ENCODE measurements around the gene SAPCD2. TPM values are rescaled to one million over a fixed set of nuclear protein-coding genes. Genes with fewer than 3 reads are reported as not detected.

The SAPCD2 gene, protein sequence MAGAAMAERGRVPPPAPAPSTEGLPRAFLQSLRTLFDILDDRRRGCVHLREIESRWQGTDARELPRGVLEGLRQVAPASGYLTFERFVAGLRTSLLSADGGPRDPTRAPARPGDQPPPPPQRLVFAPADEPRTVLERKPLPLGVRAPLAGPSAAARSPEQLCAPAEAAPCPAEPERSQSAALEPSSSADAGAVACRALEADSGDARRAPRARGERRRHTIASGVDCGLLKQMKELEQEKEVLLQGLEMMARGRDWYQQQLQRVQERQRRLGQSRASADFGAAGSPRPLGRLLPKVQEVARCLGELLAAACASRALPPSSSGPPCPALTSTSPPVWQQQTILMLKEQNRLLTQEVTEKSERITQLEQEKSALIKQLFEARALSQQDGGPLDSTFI
- total RNA-seq = 2.9 and 4.0 TPM in 2 replicates

DNA sequence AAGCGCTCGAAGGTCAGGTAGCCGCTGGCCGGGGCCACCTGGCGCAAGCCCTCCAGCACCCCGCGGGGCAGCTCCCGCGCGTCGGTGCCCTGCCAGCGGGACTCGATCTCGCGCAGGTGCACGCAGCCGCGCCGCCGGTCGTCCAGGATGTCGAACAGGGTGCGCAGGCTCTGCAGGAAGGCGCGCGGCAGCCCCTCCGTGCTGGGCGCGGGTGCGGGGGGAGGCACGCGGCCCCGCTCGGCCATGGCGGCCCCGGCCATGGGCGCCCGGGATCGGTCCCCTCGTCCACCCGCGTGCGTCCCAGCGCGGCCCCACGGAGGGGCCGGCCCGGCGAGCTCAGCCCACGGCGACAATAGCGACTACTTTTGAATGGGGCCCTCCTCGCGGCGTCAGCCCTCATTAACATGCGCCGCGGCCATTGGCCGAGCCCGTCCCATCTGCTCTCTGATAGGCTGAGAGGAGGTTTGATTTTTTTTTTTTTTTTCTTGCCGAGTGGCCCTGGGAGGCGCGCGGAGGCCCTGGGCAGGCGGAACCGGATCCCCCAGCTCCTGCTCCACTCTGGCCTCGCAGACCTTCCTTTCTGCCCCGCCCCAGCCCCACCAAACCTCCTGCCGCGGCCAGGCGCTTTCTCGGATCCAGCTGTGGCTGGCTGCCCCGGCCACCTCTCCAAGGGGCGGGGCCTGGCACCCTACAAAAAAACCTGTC, at the start of gene SAPCD2:
TSS of gene SAPCD2 (minus strand) at position 357 of the 705 bp plus-strand sequence. CDS start at position 260, 97 bp downstream.

DNA sequence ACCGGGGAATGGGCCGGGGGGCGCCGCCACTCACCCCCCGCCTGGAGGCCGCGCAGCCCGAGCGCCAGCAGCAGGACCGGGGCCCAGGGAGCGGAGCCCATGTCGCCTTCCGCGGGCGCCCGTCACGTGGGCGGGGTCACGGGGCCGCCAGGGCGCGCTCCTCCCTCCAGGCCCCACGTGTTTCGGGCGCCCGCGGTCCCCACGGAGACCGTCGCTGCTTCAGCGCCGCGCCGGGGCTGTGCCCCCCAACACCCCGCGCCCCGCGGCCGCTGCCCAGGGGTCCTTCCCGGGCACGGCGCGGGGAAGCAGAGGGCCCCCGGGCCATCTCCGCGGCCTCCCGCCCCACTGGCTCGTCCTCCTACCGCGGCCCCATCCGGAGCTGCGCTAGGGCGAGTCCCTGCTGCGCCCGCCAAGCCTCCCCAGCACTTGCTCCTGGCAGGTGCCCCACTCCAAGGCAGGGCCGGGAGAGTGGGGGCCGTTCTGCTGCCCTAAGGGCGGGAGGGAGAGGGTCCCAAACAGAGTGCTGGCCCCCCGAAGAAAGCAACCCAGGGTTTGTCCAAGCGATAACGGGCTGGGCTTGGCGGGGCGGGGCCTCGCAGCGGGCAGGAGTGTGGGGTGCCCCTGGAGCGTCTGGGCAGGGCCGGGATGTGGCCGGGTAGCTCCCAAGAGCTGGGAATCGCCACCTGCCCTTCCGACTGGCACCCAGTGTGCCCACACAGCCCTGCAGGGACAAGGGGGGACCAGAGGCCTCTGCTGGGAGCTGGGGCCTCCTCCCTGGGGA, 44.4 kb upstream of the SAPCD2 start, which contains the start of gene DPP7:
TSS of gene DPP7 (minus strand) at position 121 of the 781 bp plus-strand sequence. CDS start at position 101, 20 bp downstream.

DNA sequence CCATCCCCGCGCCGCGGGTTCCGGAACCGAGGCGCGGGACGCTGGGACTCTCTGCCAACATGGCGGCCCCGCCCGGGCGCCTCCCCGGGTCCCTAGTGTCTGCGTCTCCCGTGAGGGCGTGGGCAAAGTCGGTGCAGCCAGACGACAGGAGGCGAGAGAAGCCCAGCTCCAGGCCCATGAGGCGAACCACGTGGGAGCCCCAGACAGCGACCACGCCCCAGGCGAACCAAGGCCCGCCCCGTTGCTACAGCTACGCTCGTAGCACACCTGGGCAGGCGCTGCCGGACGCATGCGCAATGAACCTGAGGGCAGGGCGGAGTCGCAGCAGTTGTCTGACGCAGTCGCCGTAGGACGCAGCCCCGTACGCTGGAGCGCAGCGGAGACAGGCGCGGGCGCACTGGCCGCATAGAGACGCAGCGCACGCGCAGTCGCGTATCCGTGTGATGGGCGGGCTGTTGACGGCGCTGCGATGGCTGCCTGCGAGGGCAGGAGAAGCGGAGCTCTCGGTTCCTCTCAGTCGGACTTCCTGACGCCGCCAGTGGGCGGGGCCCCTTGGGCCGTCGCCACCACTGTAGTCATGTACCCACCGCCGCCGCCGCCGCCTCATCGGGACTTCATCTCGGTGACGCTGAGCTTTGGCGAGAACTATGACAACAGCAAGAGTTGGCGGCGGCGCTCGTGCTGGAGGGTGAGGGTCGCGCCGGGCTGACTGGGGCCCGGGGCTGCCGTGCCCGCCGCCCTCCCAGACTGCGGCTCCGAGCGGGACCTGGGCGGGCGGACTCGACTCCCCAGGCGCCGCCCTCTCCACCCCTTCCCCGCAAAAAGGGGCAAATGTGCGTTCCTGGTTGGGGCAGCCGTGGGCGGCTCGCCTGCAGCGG, 16.4 kb upstream of the SAPCD2 start, which contains the start of gene MAN1B1:
TSS of gene MAN1B1 (plus strand) at position 455 of the 878 bp plus-strand sequence. CDS start at position 470, 15 bp downstream.

DNA sequence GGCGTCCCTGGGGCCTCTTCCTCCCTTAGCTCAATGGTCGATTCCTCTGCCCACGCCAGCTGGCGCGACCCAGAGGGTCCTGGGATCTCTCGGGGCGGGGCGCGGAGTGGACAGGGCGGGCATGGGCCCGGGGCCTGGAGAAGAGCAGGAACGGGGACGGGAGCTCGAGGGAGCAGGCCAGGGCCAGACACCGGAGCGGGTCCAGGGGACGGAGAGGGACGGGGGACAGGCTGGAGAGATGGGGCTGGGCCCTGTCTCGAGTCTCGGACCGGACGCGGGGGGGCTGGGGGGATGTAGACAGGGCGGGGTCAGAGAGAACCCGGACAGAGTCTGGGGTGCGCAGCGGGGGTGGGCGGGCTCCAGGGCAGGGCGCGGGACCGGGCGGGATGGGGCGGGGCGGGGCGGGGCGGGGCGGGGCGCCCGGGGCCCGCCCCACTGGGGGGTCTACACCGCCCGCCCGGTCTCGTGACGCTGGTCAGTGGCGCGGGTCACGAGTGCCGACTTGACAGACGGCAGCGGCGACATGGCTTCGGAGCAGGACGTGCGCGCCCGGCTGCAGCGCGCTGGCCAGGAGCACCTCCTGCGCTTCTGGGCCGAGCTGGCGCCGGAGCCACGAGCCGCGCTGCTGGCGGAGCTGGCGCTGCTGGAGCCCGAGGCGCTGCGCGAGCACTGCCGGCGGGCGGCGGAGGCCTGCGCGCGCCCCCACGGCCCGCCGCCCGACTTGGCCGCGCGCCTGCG, 6.8 kb upstream of the SAPCD2 start, which contains the start of gene UAP1L1:
TSS of gene UAP1L1 (plus strand) at position 508 of the 738 bp plus-strand sequence. CDS start at position 524, 16 bp downstream.

DNA sequence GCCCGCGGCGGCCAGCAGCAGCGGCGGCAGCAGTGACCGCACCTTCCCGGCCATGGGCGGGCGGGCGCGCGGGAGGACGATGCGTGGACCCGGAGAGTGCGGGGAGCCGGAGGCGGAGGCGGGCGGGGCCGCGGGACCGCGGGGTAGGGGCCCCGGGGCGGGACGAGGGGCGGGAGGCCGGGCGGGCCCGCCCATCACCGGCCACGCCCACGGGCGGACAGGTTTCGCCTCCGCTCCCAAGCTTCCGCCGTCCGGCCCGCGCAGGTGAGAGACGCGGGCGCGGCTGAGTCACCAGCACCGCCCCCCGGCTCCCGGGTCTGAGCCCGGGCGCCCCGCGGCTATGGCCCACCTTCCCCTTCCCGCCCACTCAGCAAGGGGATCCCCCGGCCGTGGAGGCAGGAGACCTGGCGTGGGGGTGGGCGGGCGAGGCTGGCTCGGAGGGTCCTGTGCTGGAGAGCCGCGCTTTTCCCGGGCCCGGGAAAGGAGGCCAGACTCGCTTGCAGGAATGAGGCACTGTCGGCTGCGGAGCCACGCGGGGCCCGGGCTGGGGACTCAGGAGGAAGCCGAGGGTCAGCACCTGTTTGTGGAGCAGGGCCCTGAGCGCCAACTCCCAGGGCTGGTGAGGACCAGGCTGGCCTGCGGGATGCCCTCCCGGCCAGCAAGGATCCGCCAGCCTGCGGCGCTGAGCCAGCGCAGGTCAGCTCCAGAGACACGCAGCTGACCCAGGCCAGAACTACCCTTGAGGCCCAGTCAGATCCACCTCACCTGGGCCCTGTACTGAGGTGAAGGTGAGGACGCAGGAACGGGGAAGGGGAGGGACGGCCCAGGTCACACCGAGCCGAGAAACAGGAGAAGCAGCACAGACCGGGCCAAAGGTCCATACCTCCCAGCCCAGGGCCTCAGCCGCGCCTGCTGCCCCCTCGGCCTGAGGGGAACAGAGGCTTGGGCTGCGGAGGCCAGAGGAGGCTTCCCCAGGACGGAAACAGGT, 16.1 kb downstream of the SAPCD2 start, which contains the start of gene ENTPD2:
TSS of gene ENTPD2 (minus strand) at position 118 of the 988 bp plus-strand sequence. CDS start at position 54, 64 bp downstream.

DNA sequence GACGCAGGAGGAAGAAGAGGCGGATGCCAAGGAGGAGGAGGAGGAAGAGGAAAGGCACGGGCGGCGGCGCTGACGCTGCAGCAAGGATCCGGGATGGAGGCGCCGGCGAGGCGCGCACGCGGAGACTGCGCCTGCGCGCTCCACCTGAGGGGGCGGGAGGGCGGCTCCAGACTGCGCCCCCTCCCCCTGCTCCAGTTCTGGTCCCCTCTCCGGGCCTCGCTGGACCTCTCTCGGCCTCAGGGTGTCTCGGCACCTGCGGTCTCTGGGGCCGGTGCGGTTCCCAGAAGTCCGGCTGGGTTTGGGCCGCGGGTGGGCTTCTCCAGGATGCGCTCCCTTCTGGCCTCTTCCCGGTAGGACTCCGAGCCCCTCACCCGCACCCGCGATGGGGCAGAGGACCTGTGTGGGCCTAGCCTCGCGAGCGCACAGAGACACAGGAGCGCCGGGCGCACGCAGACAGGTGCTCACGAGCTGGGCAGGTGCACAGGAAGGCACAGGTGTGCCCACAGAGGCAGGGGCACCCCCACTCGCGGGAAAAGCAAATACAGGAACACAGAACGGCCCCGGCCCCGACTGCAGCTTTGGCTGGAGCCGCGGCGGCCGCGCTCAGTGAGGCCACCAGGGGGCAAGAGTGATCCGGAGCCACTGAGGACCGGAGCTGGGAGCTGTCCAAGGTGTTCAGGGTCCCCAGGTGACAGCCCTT, 24.1 kb downstream of the SAPCD2 start, which contains the start of gene NPDC1:
TSS of gene NPDC1 (minus strand) at position 90 of the 700 bp plus-strand sequence. CDS start 188 bp downstream, outside the sequence.

DNA sequence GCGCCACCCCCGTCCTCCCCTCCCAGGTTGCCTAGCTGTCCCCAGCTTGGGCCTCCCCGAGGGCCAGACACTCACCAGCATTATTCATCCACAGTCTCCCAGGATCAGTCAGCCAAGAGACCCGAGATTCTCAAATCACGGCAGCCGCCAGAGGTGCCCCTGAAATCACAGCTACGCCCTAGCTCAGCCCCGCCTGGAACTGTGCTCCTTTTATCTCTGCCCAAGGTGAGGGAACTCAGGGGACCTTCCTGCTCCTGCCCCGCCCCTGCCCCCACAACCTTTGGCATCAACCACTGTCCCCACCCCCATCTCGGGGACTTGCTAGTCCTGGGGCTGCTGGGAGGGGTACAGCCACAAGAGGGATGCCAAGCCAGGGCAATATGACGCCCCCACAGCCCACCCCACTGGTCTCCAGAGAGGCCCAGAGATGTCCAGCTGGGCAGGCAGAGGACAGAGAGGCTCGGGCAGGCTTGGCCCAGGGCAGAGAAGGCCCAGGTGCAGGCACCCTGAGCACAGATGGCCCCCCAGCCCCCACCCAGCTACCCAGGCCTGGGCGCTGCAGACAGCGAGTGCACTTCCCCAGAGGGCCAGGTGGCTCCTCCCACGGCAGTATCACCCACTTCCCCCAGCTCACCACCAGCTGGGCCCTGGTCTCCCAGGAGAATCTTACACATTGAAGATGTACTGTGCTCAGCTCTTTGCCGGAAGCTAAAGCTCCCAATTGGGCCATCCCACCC, 38.3 kb downstream of the SAPCD2 start, which contains the start of gene FUT7:
TSS of gene FUT7 (minus strand) at position 185 of the 737 bp plus-strand sequence. CDS start at position 88, 97 bp downstream.

DNA sequence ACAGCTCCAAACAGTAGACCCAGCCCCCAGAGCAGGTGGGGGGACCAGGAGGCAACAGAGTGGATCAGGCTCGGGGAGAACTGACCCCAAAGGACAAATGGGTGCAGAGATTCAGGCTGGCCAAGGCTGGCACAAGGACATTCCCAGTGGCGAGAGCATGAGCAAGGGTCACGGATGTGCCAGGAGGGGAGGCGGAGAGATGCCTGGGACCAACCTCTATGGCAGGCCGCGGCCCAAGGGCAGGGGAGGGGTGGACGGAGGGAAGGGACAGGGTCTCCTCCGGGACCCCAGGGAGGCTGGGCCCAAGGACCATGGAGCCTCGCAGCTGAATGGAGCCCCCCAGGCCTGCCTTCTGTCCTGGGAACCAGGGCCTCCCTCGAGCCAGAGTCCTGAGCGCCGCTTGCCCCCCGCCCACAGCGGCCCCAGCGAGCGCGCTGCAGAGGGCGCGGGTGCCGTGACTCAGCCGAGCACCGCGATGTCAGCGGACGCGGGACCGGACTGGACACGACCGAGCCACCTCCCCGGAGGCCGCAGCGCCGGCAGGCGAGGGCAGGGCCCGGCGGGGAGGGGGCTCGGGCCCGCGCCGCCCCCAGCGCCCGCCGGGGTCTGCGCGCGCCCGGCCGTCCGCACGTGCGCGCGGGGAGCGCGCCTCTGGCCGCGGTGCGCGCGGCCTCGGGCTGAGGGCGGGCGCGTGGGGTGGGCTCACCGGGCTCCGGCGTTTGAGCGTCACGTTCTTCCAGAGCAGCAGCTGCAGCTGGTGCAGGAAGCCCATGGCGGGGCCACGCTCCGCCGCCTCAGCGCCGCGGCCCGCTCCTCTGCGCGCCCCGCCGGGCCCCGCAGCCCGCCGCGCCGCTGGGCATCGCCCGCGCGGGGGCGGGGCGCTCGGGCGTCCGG, 42.7 kb downstream of the SAPCD2 start, which contains the start of gene ABCA2:
TSS of gene ABCA2 (minus strand) at position 869 of the 894 bp plus-strand sequence. CDS start at position 772, 97 bp downstream.

Small RNA genes within 50 kb of the gene (small RNA-seq; reads per million reads assigned to genes)
- gene RF00153 = not detected

Other genes with a start within 250 kb of the SAPCD2 start
- 0.65 TPM in 2 replicates for gene AJM1, start 228.1 kb downstream of the SAPCD2 start, total RNA-seq
- 49.9 and 50.8 TPM in 2 replicates for gene PHPT1, start 221.1 kb downstream of the SAPCD2 start, total RNA-seq
- 0.39 and 0.76 TPM in 2 replicates for gene MAMDC4, start 218.2 kb downstream of the SAPCD2 start, total RNA-seq
- gene EDF1, start 204.2 kb downstream of the SAPCD2 start, total RNA-seq = 237 and 265 TPM in 2 replicates
- gene TRAF2, start 184.0 kb downstream of the SAPCD2 start, total RNA-seq = 6.3 and 9.2 TPM in 2 replicates
- 109 and 113 TPM in 2 replicates for gene FBXW5, start 125.8 kb downstream of the SAPCD2 start, total RNA-seq
- gene C8G, start 125.3 kb downstream of the SAPCD2 start, total RNA-seq = 0.39 and 0.54 TPM in 2 replicates
- gene LCN12, start 118.3 kb downstream of the SAPCD2 start, total RNA-seq = not detected in 2 replicates
- gene PTGDS, start 93.1 kb downstream of the SAPCD2 start, total RNA-seq = 0.65 and 5.1 TPM in 2 replicates
- 0.11 and 0.65 TPM in 2 replicates for gene LCNL1, start 87.6 kb downstream of the SAPCD2 start, total RNA-seq
- gene PAXX, start 78.1 kb downstream of the SAPCD2 start, total RNA-seq = 12.1 and 12.8 TPM in 2 replicates
- gene CLIC3, start 74.0 kb downstream of the SAPCD2 start, total RNA-seq = 16.0 and 16.6 TPM in 2 replicates
- 16.3 and 17.5 TPM in 2 replicates for gene ABCA2, start 42.3 kb downstream of the SAPCD2 start, total RNA-seq
- gene FUT7, start 38.5 kb downstream of the SAPCD2 start, total RNA-seq = not detected in 2 replicates
- gene NPDC1, start 24.4 kb downstream of the SAPCD2 start, total RNA-seq = 20.0 and 20.1 TPM in 2 replicates
- not detected in 2 replicates for gene ENTPD2, start 16.5 kb downstream of the SAPCD2 start, total RNA-seq
- gene UAP1L1, start 7.0 kb upstream of the SAPCD2 start, total RNA-seq = 15.6 and 22.1 TPM in 2 replicates
- 60.6 and 60.9 TPM in 2 replicates for gene MAN1B1, start 16.4 kb upstream of the SAPCD2 start, total RNA-seq
- 66.0 and 68.3 TPM in 2 replicates for gene DPP7, start 44.2 kb upstream of the SAPCD2 start, total RNA-seq
- gene GRIN1, start 68.6 kb upstream of the SAPCD2 start, total RNA-seq = under 0.01 TPM in 1 of 2 replicates, not detected in the other
- gene LRRC26, start 99.5 kb upstream of the SAPCD2 start, total RNA-seq = not detected in 2 replicates
- not detected in 2 replicates for gene TMEM210, start 101.5 kb upstream of the SAPCD2 start, total RNA-seq
- 21.9 and 24.7 TPM in 2 replicates for gene ANAPC2, start 118.0 kb upstream of the SAPCD2 start, total RNA-seq
- 41.7 and 44.6 TPM in 2 replicates for gene SSNA1, start 118.1 kb upstream of the SAPCD2 start, total RNA-seq
- gene TPRN, start 130.2 kb upstream of the SAPCD2 start, total RNA-seq = 5.4 and 6.1 TPM in 2 replicates
- 29.0 and 29.4 TPM in 2 replicates for gene TMEM203, start 135.1 kb upstream of the SAPCD2 start, total RNA-seq
- gene NDOR1, start 135.1 kb upstream of the SAPCD2 start, total RNA-seq = 4.0 and 4.1 TPM in 2 replicates
- gene RNF208, start 151.7 kb upstream of the SAPCD2 start, total RNA-seq = 0.39 TPM in 1 of 2 replicates, not detected in the other
- 0.52 and 0.76 TPM in 2 replicates for gene CYSRT1, start 154.6 kb upstream of the SAPCD2 start, total RNA-seq
- not detected in 2 replicates for gene RNF224, start 156.9 kb upstream of the SAPCD2 start, total RNA-seq
- not detected in 2 replicates for gene SLC34A3, start 160.3 kb upstream of the SAPCD2 start, total RNA-seq
- 114 and 130 TPM in 2 replicates for gene TUBB4B, start 170.7 kb upstream of the SAPCD2 start, total RNA-seq
- gene STPG3, start 180.7 kb upstream of the SAPCD2 start, total RNA-seq = not detected in 2 replicates
- 37.6 and 40.1 TPM in 2 replicates for gene NELFB, start 184.8 kb upstream of the SAPCD2 start, total RNA-seq
- 8.6 and 13.4 TPM in 2 replicates for gene TOR4A, start 207.2 kb upstream of the SAPCD2 start, total RNA-seq
- gene NRARP, start 231.7 kb upstream of the SAPCD2 start, total RNA-seq = 0.13 and 0.22 TPM in 2 replicates

Data from articular chondrocyte of knee joint (primary cell).